ENCODE results near the gene CTDSP2. TPM values are rescaled to one million over a fixed set of nuclear protein-coding genes. Genes with fewer than 3 reads are reported as not detected.
A peak's percentile ranks its signal among the peaks of the same experiment; 100 is the strongest.

The CTDSP2 gene, protein sequence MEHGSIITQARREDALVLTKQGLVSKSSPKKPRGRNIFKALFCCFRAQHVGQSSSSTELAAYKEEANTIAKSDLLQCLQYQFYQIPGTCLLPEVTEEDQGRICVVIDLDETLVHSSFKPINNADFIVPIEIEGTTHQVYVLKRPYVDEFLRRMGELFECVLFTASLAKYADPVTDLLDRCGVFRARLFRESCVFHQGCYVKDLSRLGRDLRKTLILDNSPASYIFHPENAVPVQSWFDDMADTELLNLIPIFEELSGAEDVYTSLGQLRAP
- total RNA-seq: 100 to 1,000 TPM; 106 to 179 (median 150) TPM

DNA sequence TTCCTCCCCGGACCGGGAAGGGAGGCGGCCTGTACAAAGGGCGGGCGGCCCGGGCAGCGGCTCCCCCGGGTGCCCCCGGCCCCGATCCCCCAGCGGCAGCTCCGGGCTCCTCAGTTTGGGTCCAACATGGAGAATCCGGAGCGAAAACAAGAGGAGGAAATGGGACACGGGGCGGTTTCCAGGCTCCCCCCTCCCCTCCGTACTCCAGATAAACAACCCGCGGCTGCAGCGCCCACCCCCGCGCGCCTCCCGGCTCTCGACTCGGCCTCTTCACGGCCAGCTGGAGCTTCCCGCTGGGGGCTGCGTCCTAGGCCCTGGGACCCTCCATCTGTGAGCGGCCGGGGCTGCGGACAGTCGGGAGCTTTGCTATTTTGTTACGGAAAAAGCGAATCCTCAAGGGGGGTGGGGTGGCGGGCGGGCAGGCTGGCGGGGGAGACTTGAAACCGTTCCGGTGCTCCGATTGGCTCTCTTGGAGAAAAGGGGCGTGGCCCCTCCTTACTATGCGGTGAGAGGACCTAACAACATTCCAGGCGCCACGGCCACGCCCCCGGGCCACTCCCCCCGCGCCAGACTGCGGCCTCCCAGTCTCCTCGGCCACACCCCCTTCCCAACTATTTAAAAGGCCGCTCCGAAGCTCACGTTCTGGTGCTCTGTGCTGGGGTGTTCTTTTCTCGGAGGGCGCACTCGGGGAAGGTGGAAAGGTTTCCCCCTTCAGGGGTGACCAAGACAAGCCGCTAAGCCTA, at the start of gene CTDSP2:
TSS of gene CTDSP2 (minus strand) at position 153 of the 743 bp plus-strand sequence. CDS start 294 bp downstream, outside the sequence.
- TF ChIP-seq, protein P1, sequence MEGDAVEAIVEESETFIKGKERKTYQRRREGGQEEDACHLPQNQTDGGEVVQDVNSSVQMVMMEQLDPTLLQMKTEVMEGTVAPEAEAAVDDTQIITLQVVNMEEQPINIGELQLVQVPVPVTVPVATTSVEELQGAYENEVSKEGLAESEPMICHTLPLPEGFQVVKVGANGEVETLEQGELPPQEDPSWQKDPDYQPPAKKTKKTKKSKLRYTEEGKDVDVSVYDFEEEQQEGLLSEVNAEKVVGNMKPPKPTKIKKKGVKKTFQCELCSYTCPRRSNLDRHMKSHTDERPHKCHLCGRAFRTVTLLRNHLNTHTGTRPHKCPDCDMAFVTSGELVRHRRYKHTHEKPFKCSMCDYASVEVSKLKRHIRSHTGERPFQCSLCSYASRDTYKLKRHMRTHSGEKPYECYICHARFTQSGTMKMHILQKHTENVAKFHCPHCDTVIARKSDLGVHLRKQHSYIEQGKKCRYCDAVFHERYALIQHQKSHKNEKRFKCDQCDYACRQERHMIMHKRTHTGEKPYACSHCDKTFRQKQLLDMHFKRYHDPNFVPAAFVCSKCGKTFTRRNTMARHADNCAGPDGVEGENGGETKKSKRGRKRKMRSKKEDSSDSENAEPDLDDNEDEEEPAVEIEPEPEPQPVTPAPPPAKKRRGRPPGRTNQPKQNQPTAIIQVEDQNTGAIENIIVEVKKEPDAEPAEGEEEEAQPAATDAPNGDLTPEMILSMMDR (IDR thresholded peaks at IDR 0.05): no peak
- peak; percentile 93 for ATAC-seq (ENCODE audit: low FRiP score)
- DNase-seq (ENCODE audit: low spot score): peak; percentile 99

DNA sequence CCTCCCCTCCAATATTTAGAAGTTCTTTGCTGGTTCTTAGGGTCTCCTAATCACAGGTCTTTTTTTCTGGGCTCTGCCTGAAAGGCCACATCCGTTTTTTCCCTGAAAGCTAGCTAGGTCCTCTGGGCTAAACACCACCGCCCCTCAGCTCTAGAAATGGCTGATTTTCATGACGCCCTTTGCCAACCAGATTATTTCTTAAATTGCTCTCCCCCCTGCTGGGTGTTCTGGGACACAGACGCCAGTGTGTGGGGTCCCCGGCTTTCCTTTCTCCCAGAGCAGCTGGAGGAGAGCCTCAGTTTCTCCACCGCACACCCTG, 49.5 kb upstream of the CTDSP2 start:
- ATAC-seq (ENCODE audit: low FRiP score) (no peak), DNase-seq (ENCODE audit: low spot score) (no peak)
- TF ChIP-seq, protein P1 (IDR thresholded peaks at IDR 0.05): no peak

DNA sequence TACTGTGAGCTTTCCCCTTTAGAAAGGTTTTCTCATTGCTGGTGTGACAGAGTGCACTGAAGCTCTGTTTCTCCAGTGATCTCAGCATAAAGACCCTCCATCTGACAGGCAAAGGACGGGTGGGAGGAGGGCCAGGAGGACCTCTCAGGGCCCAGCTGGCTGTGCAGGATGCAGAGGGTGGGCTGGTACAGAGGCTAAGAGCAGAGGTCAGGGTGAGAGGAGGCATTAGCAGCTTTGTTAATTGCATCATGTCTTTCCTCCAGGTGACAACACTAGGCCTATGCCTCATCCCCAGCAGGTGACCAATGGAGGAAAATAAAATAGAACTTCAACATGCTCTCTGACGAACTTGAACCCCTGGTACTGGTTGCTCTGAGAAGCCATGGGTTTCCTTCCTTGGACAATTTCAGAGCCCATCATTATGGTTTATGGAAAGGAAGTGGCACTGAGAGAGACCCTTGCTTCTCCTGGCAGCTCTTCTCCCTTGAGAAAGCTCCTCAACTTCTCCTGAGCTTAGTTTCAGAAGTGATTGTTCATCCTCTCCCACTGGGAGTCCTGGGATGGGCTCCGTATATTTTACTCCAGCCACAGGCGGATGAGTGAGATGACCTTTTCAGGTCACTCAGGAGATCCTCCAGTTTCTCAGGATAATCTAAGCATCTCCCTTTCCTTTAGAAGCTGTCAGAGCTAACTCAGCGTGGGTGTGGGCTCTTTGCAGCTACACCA, 49.0 kb upstream of the CTDSP2 start:
- ATAC-seq (ENCODE audit: low FRiP score): peak; percentile 8
- TF ChIP-seq, protein P1 (IDR thresholded peaks at IDR 0.05): no peak
- DNase-seq (ENCODE audit: low spot score): no peak

DNA sequence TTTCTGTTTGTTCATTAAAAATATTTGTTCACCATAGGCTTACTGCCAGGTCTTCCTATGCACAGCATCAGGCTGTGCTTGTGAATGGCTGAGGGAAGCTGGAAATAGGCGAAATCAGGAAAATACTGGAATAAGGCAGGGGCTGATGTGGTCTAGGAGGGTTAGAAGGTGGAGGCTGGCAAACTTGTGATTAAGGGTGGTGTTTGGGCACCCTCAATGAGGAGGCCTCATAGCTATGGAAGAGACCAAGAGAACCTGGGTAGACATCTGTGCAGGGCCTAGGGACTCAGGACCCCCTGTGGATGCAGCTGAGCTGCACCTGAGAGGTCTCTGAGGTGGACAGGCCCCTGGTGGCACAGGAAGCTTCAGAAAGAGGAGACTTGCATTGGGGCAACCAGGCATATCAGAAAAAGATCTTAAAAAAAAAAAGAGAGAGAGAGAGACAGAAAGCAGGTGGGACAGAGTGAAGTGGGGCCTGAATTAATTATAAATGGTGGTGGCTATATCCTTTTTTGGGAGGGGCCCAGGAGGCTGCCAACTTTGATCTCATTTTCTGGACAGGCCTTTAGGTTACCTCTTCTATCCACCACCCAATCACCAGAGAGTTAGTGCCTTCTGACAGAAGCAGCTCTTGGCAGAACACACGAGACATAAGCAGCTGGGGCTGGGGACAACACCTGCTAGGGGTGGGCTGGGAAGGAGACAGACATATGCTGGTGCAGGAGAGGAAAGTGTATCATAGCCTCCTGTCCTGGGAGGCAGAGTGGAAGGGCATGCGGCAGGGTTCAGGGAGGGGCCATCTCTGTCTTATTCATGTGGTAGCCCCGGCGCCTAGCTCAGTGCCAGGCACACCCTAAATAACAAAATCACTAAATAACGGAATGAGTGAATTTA, 48.1 kb upstream of the CTDSP2 start:
- ATAC-seq (ENCODE audit: low FRiP score) (no peak), DNase-seq (ENCODE audit: low spot score) (no peak)
- TF ChIP-seq, protein P1 (IDR thresholded peaks at IDR 0.05): no peak

DNA sequence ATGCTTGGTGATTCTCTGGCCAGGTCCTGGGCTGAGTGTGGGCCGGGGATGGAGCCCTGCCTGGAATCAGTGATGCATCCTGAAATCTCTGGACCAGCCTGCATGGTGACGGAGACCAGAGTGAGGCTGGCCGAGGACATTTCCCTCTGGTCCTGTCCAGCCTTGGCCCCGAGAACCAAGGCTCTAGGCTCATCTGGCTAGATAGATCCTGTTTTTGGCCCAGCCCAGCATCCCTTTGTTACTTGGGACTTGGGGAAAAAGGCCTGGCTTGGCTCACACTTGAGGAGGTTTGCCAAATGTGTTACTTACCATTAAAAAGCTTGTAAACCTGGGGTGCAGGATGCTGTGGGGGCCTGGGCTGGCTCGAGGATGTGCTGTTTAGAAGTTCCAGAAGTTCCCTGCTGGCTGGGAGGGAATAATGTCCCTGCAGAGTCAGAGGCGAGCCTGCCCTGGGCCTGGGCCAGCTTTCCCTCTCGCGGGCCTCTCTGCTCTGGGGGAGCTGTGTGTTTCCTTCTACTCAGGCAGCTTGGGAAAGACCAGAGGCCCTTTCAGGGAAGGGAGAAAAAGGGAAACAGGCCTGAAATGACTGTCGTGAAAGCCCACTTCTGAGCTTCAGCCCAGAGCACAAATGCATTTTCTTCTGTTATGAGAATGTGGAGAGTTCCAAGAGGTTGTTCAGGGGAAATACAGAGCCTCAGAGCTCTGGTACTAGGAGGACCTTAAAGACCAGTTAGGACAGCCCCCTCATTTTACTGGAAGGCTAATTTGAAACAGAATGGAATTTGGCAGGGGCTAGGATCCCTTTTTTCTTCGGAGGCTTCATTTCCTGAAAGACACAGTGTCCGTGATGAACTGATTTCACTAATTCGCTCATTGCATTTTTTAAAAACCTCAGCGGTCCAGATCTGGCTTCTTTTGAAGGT, 47.2 kb upstream of the CTDSP2 start:
- TF ChIP-seq, protein P1 (IDR thresholded peaks at IDR 0.05): no peak
- ATAC-seq (ENCODE audit: low FRiP score) (peak; percentile 80), DNase-seq (ENCODE audit: low spot score) (peak; percentile 54)
